Measurements from ENCODE around the gene AUTS2.

GRCh38 chr7:70734411-70734810, 1136.1 kb downstream of the AUTS2 start:
- TF ChIP-seq EZH2 (IDR thresholded peaks at IDR 0.05; ENCODE audit: insufficient read depth, poor library complexity, severe bottlenecking): no peak
- TF ChIP-seq EZH2phosphoT487 (IDR thresholded peaks at IDR 0.05; ENCODE audit: insufficient read depth, low read depth): no peak

Data from GM23248 (cell line).